A549 treated with CORT108297 at 1 μM for 4 hours (cell line): ENCODE data around the gene PCDH20. TPM values are rescaled to one million over a fixed set of nuclear protein-coding genes. Genes with fewer than 3 reads are reported as not detected.

Source experiments
- total RNA-seq: library from RNA; stranded (reverse); fragments of 200-300 nt; extraction: Qiagen RNA extraction; gene quantifications from 5 replicates; pipeline ENCODE4 v1.2.3, GENCODE V29; 2022

Gene PCDH20
- total RNA-seq, result not detected in 5 replicates

GRCh38 chr13:61415749-61416148 is at the start of gene PCDH20:
Gene PCDH20, minus strand, starts transcription at chr13:61415849. Its CDS starts 691 bp downstream, at chr13:61415158.

